ENCODE measurements around the gene PPP1R2C.
A peak's percentile ranks its signal among the peaks of the same experiment; 100 is the strongest.

Gene PPP1R2C

GRCh38 chrX:42735250-42735649 lies 42.7 kb downstream of the PPP1R2C start:
- H3K4me3 ChIP-seq (ENCODE audit: low read length), result no peak overlapping the region
- DNase-seq (ENCODE audit: low read depth), result no peak
- no peak for TF ChIP-seq CTCF (conservative IDR thresholded peaks at IDR 0.05; ENCODE audit: low read length)

GRCh38 chrX:42732506-42732905 lies 45.5 kb downstream of the PPP1R2C start:
- no peak for TF ChIP-seq CTCF (conservative IDR thresholded peaks at IDR 0.05; ENCODE audit: low read length)
- no peak overlapping the region for H3K4me3 ChIP-seq (ENCODE audit: low read length)
- DNase-seq (ENCODE audit: low read depth), result peak; percentile 22

Measured in AG10803 (cell line).